GM12874 (cell line): Measurements from ENCODE around the gene TECRL.

Source experiments
- CTCF ChIP-seq: IDR thresholded peaks from 2 replicates; pipeline ENCODE4 v1.5.1; 2011; ENCODE audit warnings: low read depth, mild to moderate bottlenecking, control low read depth, low read length, moderate library complexity; ENCODE audit not compliant: insufficient read depth

The TECRL gene

DNA sequence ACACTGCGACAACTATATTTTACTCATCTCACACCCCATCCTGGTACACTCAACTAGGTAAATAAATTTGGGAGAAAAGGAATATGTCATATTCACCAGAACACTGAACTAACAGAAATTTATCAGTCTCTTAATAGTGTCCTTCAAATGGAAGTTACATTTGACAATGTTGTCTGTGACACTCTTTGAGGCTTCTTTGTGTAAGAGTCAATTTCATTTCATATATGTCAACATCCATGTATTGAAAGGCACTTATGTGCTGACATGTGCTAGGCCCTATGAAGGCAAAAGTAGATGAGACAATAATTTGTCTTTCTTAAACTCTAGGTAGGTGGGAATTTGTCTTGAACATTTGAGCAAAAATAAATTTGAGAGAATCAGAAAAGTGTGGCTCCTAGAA, 82.0 kb downstream of the TECRL start:
- TF ChIP-seq CTCF, result no peak

DNA sequence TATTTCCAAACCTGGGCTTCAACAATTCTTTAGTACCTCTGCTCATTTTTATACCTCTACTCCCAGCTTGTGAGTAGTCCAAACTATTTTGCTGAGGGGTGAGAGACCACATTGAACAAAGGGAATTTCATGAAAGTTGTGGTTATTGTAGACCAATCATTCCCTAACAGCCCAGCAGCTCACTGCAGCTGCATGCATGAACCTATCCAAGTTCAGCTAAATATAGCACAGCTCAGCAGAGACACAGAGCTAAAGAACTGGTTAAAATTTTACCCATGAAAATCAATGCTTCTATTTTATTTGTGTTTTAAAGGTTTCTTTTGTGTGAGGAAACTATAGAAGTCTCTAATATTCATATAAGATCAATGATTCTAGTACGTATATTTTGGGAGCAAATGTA, 82.7 kb downstream of the TECRL start:
- TF ChIP-seq CTCF, result no peak

DNA sequence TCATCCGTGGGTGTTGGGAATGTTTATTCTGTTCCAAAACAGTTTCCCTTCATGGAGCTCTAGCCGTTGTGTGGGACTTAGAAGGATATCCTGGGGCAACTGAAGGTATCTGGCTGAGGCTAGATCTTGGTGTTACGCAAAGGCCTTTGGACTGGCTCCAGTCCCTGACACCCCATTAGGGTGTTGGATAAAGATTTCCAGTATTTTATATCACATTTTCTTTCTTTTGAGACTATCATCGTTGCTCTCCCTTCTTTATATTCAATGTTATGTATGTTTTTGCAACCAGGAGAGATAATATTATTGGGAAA, 103.0 kb downstream of the TECRL start:
- no peak for TF ChIP-seq CTCF

- TF ChIP-seq CTCF, result no peak
Observed at GRCh38 chr4:64305565-64306254, 103.5 kb downstream of the TECRL start.

- TF ChIP-seq CTCF, result no peak
Observed at GRCh38 chr4:64272432-64272831, 136.8 kb downstream of the TECRL start.

DNA sequence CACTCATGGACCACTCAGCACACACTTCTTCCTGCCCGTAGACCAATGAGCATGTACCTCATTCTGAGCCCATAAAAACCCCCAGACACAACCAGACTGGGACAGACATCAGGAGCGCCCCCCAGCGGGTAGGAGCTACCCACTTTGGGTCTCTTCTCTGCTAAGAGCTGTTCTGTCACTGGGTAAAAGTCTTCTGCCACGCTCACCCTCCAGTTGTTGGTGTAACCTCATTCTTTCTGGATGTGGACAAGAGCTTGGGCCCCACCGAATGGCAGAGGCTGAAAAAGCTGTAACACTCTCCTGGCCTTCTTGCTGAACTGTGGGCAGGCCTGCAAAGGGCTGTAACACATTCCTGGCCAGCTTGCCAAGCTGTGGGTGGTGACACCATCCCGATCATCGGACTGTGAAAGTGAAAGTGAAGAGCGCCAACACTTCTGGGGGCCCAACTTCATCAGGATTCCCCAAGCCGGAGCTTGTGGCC, 137.6 kb downstream of the TECRL start:
- 0 out of 2 replicates have a peak, but pooled peaks have one; percentile 5 for TF ChIP-seq CTCF

DNA sequence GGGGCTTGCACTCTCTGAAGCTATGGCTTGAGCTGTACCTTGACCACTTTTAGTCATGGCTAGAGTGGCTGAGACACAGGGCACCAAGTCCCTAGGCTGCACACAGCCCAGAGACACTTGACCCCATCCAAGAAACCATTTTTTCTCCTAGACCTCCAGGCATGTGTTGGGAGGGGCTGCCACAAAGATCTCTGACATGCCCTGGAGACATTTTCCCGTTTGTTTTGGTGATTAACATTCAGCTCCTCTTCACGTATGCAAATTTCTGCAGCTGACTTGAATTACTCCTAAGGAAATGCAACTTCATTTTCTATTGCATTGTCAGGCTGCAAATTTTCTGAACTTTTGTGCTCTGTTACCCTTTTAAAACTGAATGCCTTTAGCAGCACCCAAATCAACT, 142.6 kb downstream of the TECRL start:
- no peak for TF ChIP-seq CTCF
